ENCODE data around the gene C19orf25. TPM values are rescaled to one million over a fixed set of nuclear protein-coding genes. Genes with fewer than 3 reads are reported as not detected.

The C19orf25 gene
- total RNA-seq, 1 donor from 2014 or later, result 38.0 TPM

DNA sequence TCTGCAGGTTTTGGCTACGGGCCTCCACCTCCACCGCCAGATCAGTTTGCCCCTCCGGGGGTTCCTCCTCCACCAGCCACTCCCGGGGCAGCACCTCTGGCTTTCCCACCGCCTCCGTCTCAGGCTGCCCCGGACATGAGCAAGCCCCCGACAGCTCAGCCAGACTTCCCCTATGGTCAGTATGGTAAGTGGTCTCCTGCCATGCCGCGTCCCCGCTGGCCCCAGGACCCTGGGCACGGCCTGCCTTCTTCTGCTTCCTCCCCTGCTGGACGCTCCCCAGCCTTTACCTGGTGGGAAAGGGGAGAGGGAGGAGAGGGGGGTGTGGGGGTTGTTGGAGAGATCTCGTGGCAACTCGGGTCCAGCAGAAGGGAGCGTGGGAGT lies 46.5 kb downstream of the C19orf25 start:
- Mint-ChIP-seq H3K9me3 (ENCODE audit: unreplicated experiment) (no peaks in the 10 kb centered on the region), H3K4me1 (ENCODE audit: unreplicated experiment) (no peaks in the 10 kb centered on the region), H3K27me3 (ENCODE audit: unreplicated experiment) (no peaks in the 10 kb centered on the region), H3K27ac (ENCODE audit: unreplicated experiment) (no peak overlapping the region), H3K4me3 (ENCODE audit: unreplicated experiment) (no peak overlapping the region), H3K36me3 (ENCODE audit: unreplicated experiment) (peaks cover 6% of the 10 kb centered on the region)
- DNase-seq (ENCODE audit: extremely low spot score, unreplicated experiment), result no peak
- no peak for TF ChIP-seq CTCF (IDR thresholded peaks at IDR 0.05)

DNA sequence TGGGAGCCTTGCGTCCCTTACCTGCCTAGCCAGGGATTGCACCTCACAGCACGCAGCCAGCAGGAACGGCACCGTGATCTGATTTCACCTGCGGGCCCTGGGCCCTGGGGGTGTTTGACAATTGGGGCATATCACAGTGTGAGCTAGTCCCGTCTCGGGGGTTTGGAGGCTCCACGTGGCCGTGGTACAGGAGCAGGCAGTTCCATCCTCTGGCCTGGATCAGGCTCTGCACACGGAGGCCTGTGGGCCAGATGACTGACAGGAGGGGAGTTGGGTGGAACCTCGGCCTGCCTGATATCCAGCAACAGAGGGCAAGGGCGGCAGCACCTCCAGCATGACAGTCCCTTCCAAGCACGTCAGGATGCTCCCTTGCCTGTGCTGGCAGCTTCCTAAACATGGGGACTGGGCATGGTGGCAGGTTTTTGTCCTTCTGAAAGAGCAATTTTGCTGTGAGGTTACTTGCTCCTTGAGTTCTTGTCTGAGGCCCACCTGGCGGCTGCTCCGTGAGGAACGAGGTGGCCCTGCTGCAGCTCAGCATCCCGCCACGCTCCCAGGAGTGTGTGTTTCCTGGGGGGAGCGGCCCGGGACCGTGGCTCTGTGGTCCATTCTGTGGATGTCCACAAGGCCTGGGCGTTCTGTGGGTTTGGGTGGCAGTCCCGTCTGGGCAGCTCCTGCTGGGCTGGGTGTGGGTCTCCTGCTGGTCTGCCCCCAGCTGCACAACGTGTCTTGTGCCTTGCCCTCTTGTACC lies 47.1 kb downstream of the C19orf25 start:
- Mint-ChIP-seq H3K27me3 (ENCODE audit: unreplicated experiment) (no peaks in the 10 kb centered on the region), H3K36me3 (ENCODE audit: unreplicated experiment) (peaks cover 6% of the 10 kb centered on the region), H3K27ac (ENCODE audit: unreplicated experiment) (no peak overlapping the region), H3K4me3 (ENCODE audit: unreplicated experiment) (no peak overlapping the region), H3K9me3 (ENCODE audit: unreplicated experiment) (no peaks in the 10 kb centered on the region), H3K4me1 (ENCODE audit: unreplicated experiment) (no peaks in the 10 kb centered on the region)
- no peak for TF ChIP-seq CTCF (IDR thresholded peaks at IDR 0.05)
- DNase-seq (ENCODE audit: extremely low spot score, unreplicated experiment), result no peak

GRCh38 chr19:1430246-1430645 lies 48.8 kb downstream of the C19orf25 start:
- DNase-seq (ENCODE audit: extremely low spot score, unreplicated experiment), result no peak
- TF ChIP-seq CTCF (IDR thresholded peaks at IDR 0.05), result no peak
- Mint-ChIP-seq H3K36me3 (ENCODE audit: unreplicated experiment) (peaks cover 6% of the 10 kb centered on the region), H3K9me3 (ENCODE audit: unreplicated experiment) (no peaks in the 10 kb centered on the region), H3K27me3 (ENCODE audit: unreplicated experiment) (no peaks in the 10 kb centered on the region), H3K4me3 (ENCODE audit: unreplicated experiment) (no peak overlapping the region), H3K4me1 (ENCODE audit: unreplicated experiment) (no peaks in the 10 kb centered on the region), H3K27ac (ENCODE audit: unreplicated experiment) (no peak overlapping the region)

DNA sequence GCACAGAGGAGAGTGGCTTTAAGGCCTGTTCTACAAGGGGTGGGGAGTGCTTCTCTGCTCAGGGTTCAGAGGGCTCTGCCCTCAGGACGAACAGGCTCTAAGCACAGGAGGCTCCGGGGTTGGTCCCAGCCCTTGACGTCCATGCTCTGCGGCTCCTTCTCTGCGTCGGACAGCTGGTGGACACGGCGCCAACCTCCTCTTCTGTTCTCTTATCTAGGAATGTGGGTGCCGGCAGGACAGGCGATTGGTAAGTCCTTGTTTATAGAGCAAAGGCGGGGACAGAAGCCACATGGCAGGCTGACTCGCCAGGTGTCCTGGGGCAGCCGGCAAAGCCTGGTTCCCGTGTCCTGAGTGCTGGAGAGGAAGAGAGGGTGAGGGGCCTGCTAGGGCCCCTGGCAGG lies 49.3 kb downstream of the C19orf25 start:
- H3K27ac Mint-ChIP-seq (ENCODE audit: unreplicated experiment), result no peak overlapping the region

More for the DNA sequence above, 49.3 kb downstream of the C19orf25 start:
- peaks cover 9% of the 10 kb centered on the region for H3K36me3 Mint-ChIP-seq (ENCODE audit: unreplicated experiment)
- H3K9me3 Mint-ChIP-seq (ENCODE audit: unreplicated experiment), result no peaks in the 10 kb centered on the region
- no peak for DNase-seq (ENCODE audit: extremely low spot score, unreplicated experiment)
- no peaks in the 10 kb centered on the region for H3K4me1 Mint-ChIP-seq (ENCODE audit: unreplicated experiment)
- no peaks in the 10 kb centered on the region for H3K27me3 Mint-ChIP-seq (ENCODE audit: unreplicated experiment)
- no peak for TF ChIP-seq CTCF (IDR thresholded peaks at IDR 0.05)
- H3K4me3 Mint-ChIP-seq (ENCODE audit: unreplicated experiment), result no peak overlapping the region
